Hepatocyte (in vitro differentiated cells): Measurements from ENCODE around the gene NFKBIZ. TPM values are rescaled to one million over a fixed set of nuclear protein-coding genes. Genes with fewer than 3 reads are reported as not detected.
A peak's percentile ranks its signal among the peaks of the same experiment; 100 is the strongest.

Experiments used
- DNase-seq: peaks from one replicate; pipeline ENCODE4 v3.0.0-alpha.2; 2016; ENCODE audit warnings: low spot score
- H2AFZ ChIP-seq: fragments of 200-600 bp; sonication (generic); 2 replicates; pipeline ENCODE4 v1.6.0; 2016; ENCODE audit warnings: antibody characterized with exemption, mild to moderate bottlenecking
- H3K27ac ChIP-seq: fragments of 200-600 bp; sonication (generic); 2 replicates; pipeline ENCODE4 v1.5.1; 2016; ENCODE audit warnings: mild to moderate bottlenecking
- H3K27me3 ChIP-seq: fragments of 200-600 bp; sonication (generic); 2 replicates; pipeline ENCODE4 v1.6.1; 2016
- H3K36me3 ChIP-seq: fragments of 200-600 bp; sonication (generic); replicated peaks from 2 replicates; pipeline ENCODE4 v1.5.1; 2016; ENCODE audit warnings: low read depth; ENCODE audit not compliant: insufficient read depth
- H3K4me1 ChIP-seq: fragments of 200-600 bp; sonication (generic); 2 replicates; pipeline ENCODE4 v1.5.1; 2016; ENCODE audit warnings: mild to moderate bottlenecking, moderate library complexity; ENCODE audit not compliant: insufficient read depth
- H3K4me2 ChIP-seq: fragments of 200-600 bp; sonication (generic); 2 replicates; pipeline ENCODE4 v1.6.0; 2016
- H3K4me3 ChIP-seq: fragments of 200-600 bp; sonication (generic); 2 replicates; pipeline ENCODE4 v1.5.1; 2016; ENCODE audit warnings: mild to moderate bottlenecking
- H3K79me2 ChIP-seq: fragments of 200-600 bp; sonication (generic); 2 replicates; pipeline ENCODE4 v1.6.0; 2017; ENCODE audit warnings: mild to moderate bottlenecking
- H3K9me2 ChIP-seq: fragments of 200-600 bp; sonication (generic); replicated peaks from 2 replicates; pipeline ENCODE4 v1.6.0; 2017; ENCODE audit warnings: mild to moderate bottlenecking; ENCODE audit not compliant: insufficient read depth
- H3K9me3 ChIP-seq: fragments of 200-600 bp; sonication (generic); 2 replicates; pipeline ENCODE4 v1.5.1; 2016; ENCODE audit warnings: low read depth, mild to moderate bottlenecking
- H4K20me1 ChIP-seq: fragments of 200-600 bp; sonication (generic); 2 replicates; pipeline ENCODE4 v1.6.0; 2016; ENCODE audit warnings: mild to moderate bottlenecking; ENCODE audit not compliant: insufficient read depth, poor library complexity, severe bottlenecking
- EZH2 ChIP-seq: fragments of 200-600 bp; sonication (generic); IDR thresholded peaks from 2 replicates; pipeline ENCODE4 v1.6.1; 2016; ENCODE audit warnings: antibody characterized with exemption, mild to moderate bottlenecking, borderline replicate concordance
- EZH2phosphoT487 ChIP-seq: fragments of 200-600 bp; sonication (generic); IDR thresholded peaks from one replicate; pipeline ENCODE4 v1.6.1; 2018; ENCODE audit warnings: antibody characterized with exemption, mild to moderate bottlenecking, low read depth, moderate library complexity; ENCODE audit not compliant: unreplicated experiment, severe bottlenecking
- WGBS: methylation state at CpG from one replicate; pipeline ENCODE4 v1.1.6; 2016; ENCODE audit warnings: low lambda C conversion rate; ENCODE audit errors: missing lambda C conversion rate; 5-methylcytosine and 5-hydroxymethylcytosine counted together
- polyA plus RNA-seq: library from polyadenylated mRNA; unstranded; fragments of >200 nt; fragmentation: Nextera tagmentation; extraction: Ambion mirVana; gene quantifications from 2 replicates; pipeline ENCODE4 v1.2.1, GENCODE V29; 2016
- total RNA-seq: library from RNA; depleted of rRNA; stranded (reverse); fragments of >200 nt; gene quantifications from 2 replicates; pipeline ENCODE4 v1.2.3, GENCODE V29; 2014
- TF ChIP-seq, protein P1 (sequence below): fragments of 200-600 bp; sonication (generic); IDR thresholded peaks from 2 replicates; pipeline ENCODE4 v1.5.1; 2016; ENCODE audit warnings: antibody characterized with exemption, mild to moderate bottlenecking; ENCODE audit not compliant: poor library complexity

NFKBIZ gene
- total and polyA plus RNA-seq, 2 experiments from 2014 or later, result 160 to 182 TPM

DNA sequence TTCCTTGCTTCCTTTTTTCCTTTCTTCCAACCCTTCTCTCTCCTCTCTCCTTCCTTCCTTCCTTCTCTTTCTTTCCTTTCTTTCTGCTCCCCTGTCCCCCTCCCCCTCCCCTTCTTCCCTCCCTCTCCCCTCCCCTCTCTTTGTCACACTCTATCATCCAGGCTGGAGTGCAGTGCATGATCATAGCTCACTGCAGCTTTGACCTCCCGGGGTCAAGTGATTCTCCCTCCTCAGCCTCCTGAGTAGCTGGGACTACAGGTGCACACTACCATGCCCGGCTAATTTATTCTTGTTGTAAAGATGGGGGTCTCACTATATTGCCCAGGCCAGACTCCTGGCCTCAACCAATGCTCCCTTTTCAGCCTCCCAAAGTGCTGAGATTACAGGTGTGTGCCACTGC, 18.7 kb downstream of the NFKBIZ start:
- H3K36me3 ChIP-seq, result no peaks in the 10 kb centered on the region
- no peaks in the 10 kb centered on the region for H3K9me3 ChIP-seq
- no peaks in the 10 kb centered on the region for H3K79me2 ChIP-seq
- no peaks in the 10 kb centered on the region for H3K27me3 ChIP-seq
- H2AFZ ChIP-seq, result no peak overlapping the region
- peaks cover 22% of the 10 kb centered on the region for H3K4me1 ChIP-seq
- H4K20me1 ChIP-seq, result no peaks in the 10 kb centered on the region
- H3K4me2 ChIP-seq, result peak overlapping the region; percentile 39
- TF ChIP-seq EZH2phosphoT487 (no peak), EZH2 (no peak)
- TF ChIP-seq, protein P1, sequence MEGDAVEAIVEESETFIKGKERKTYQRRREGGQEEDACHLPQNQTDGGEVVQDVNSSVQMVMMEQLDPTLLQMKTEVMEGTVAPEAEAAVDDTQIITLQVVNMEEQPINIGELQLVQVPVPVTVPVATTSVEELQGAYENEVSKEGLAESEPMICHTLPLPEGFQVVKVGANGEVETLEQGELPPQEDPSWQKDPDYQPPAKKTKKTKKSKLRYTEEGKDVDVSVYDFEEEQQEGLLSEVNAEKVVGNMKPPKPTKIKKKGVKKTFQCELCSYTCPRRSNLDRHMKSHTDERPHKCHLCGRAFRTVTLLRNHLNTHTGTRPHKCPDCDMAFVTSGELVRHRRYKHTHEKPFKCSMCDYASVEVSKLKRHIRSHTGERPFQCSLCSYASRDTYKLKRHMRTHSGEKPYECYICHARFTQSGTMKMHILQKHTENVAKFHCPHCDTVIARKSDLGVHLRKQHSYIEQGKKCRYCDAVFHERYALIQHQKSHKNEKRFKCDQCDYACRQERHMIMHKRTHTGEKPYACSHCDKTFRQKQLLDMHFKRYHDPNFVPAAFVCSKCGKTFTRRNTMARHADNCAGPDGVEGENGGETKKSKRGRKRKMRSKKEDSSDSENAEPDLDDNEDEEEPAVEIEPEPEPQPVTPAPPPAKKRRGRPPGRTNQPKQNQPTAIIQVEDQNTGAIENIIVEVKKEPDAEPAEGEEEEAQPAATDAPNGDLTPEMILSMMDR, result no peak
- H3K27ac ChIP-seq, result peak overlapping the region; percentile 83
- no peak for DNase-seq
- 86% methylated on average over 2 of the region's 2 CpGs for WGBS
- H3K9me2 ChIP-seq, result no peaks in the 10 kb centered on the region
- no peak overlapping the region for H3K4me3 ChIP-seq

- H3K4me3 ChIP-seq, result no peak overlapping the region
- H3K36me3 ChIP-seq, result no peaks in the 10 kb centered on the region
- H3K27me3 ChIP-seq, result no peaks in the 10 kb centered on the region
- no peaks in the 10 kb centered on the region for H3K9me2 ChIP-seq
- DNase-seq, result no peak
- H2AFZ ChIP-seq, result no peak overlapping the region
- TF ChIP-seq EZH2phosphoT487, result no peak
- no peak for TF ChIP-seq EZH2
- TF ChIP-seq, protein P1, result no peak
- H3K4me1 ChIP-seq, result peaks cover 22% of the 10 kb centered on the region
- H3K9me3 ChIP-seq, result no peaks in the 10 kb centered on the region
- H3K4me2 ChIP-seq, result peak overlapping the region; percentile 39
- H4K20me1 ChIP-seq, result no peaks in the 10 kb centered on the region
- WGBS, result 68% methylated on average over 8 of the region's 12 CpGs
- H3K79me2 ChIP-seq, result no peaks in the 10 kb centered on the region
- H3K27ac ChIP-seq, result peak overlapping the region; percentile 83
These were observed 19.5 kb downstream of the NFKBIZ start for GRCh38 chr3:101868534-101869464.

DNA sequence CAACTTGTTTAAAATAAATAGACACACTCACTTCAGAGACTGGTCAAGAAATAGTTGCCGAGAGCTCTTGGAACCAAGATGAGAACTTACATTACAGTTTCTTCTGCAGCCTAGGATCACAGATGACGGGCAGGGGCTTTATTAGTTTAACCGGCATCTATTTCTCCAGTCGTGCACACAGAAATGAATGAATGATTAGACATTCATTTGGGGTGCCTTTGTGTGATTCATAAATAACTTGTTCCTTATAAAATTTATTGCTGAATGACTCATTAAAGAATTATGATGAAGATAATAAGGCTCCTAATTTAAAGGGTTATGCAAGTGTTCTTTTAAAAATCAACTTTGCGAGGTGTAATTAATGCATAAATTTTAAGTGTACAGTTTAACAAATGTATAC, 20.8 kb downstream of the NFKBIZ start:
- Histone ChIP-seq H3K36me3 (no peaks in the 10 kb centered on the region), H3K27ac (no peak overlapping the region), H3K9me2 (no peaks in the 10 kb centered on the region), H3K4me3 (no peak overlapping the region), H3K79me2 (no peaks in the 10 kb centered on the region), H2AFZ (no peak overlapping the region), H3K4me2 (no peak overlapping the region), H3K9me3 (no peaks in the 10 kb centered on the region), H4K20me1 (no peaks in the 10 kb centered on the region), H3K27me3 (no peaks in the 10 kb centered on the region), H3K4me1 (peaks cover 22% of the 10 kb centered on the region)
- TF ChIP-seq EZH2phosphoT487 (no peak), EZH2 (no peak)
- TF ChIP-seq, protein P1, result no peak
- DNase-seq, result no peak
- 98% methylated on average over 5 of the region's 5 CpGs for WGBS
